ENCODE measurements around the gene COL1A2. TPM values are rescaled to one million over a fixed set of nuclear protein-coding genes. Genes with fewer than 3 reads are reported as not detected.

COL1A2 gene
- polyA plus RNA-seq, 2 of the 4 experiments (the other 2 are of a cell fraction): 0.14 TPM; not detected in 1

GRCh38 chr7:94472608-94473007 is 77.9 kb downstream of the COL1A2 start:
- 28% methylated on average over 1 of the region's 1 CpG for WGBS (ENCODE audit: missing lambda C conversion rate)
- ChIA-PET POLR2A (no interaction called here), CTCF (no interaction called here)
- FAIRE-seq: no peak
- Histone ChIP-seq H3K27ac (no peak overlapping the region), H3K4me2 (no peak overlapping the region), H3K9me3 (peaks cover 9% of the 10 kb centered on the region; the same call in 1 of the 3 replicates), H3K4me3 (no peak overlapping the region), H3K4me1 (no peaks in the 10 kb centered on the region)
- DNase-seq (ENCODE audit: low read depth in 1 of 2, low spot score in 1 of 2): no peak
- no peak for ATAC-seq
- TF ChIP-seq HES2 (IDR thresholded peaks at IDR 0.05) (no peak), ZFP36 (IDR thresholded peaks at IDR 0.05; ENCODE audit: borderline replicate concordance, partially characterized antibody) (no peak), HMGXB4 (CRISPR knock-in tag; IDR thresholded peaks at IDR 0.05; ENCODE audit: borderline replicate concordance) (no peak), HEYL (CRISPR knock-in tag; IDR thresholded peaks at IDR 0.05) (no peak), ELK1 (IDR thresholded peaks at IDR 0.05; ENCODE audit: low read depth, low read length) (no peak), MYC (IDR thresholded peaks at IDR 0.05; ENCODE audit: borderline replicate concordance, low read length) (no peak)

- 81% methylated on average over 5 of the region's 5 CpGs for WGBS (ENCODE audit: missing lambda C conversion rate)
- H3K9me3 ChIP-seq: peaks cover 4% of the 10 kb centered on the region; the same call in 1 of the 3 replicates
Observed at GRCh38 chr7:94476251-94476840, 81.7 kb downstream of the COL1A2 start.

More at GRCh38 chr7:94476251-94476840, 81.7 kb downstream of the COL1A2 start:
- ChIA-PET CTCF (interaction anchor here (1.6 kb wide), 1 partner anchor 8 kb away, joined by 6 read pairs; no protein-coding TSS in a partner anchor), POLR2A (no interaction called here)
- no peak overlapping the region for H3K4me2 ChIP-seq
- DNase-seq (ENCODE audit: low read depth in 1 of 2, low spot score in 1 of 2) (no peak), FAIRE-seq (no peak), ATAC-seq (no peak)
- no peak overlapping the region for H3K27ac ChIP-seq
- TF ChIP-seq TP53 (CRISPR knock-in tag; IDR thresholded peaks at IDR 0.05): no peak
- no peak for TF ChIP-seq EHF (CRISPR knock-in tag; IDR thresholded peaks at IDR 0.05)
- no peak for TF ChIP-seq PHF8 (IDR thresholded peaks at IDR 0.05; ENCODE audit: borderline replicate concordance, low read depth)
- TF ChIP-seq NR3C1 (IDR thresholded peaks at IDR 0.05): no peak
- TF ChIP-seq CEBPB (IDR thresholded peaks at IDR 0.05): no peak
- TF ChIP-seq ZSCAN20 (CRISPR knock-in tag; IDR thresholded peaks at IDR 0.05): no peak
- no peak for TF ChIP-seq E2F6 (IDR thresholded peaks at IDR 0.05; ENCODE audit: borderline replicate concordance, low read depth)
- TF ChIP-seq ESRRA (IDR thresholded peaks at IDR 0.05; ENCODE audit: borderline replicate concordance, low read length): no peak
- no peak for TF ChIP-seq ATOH8 (CRISPR knock-in tag; IDR thresholded peaks at IDR 0.05; ENCODE audit: low read depth)
- no peak for TF ChIP-seq NPAS2 (CRISPR knock-in tag; IDR thresholded peaks at IDR 0.05; ENCODE audit: borderline replicate concordance)
- no peak for TF ChIP-seq POLR2AphosphoS2 (conservative IDR thresholded peaks at IDR 0.05; ENCODE audit: low read length)
- TF ChIP-seq CBX2 (IDR thresholded peaks at IDR 0.05; ENCODE audit: borderline replicate concordance, low read depth): no peak
- TF ChIP-seq SMC3 (IDR thresholded peaks at IDR 0.05): no peak
- no peak for TF ChIP-seq CHD4 (IDR thresholded peaks at IDR 0.05; ENCODE audit: borderline replicate concordance)
- no peak for TF ChIP-seq SREBF2 (IDR thresholded peaks at IDR 0.05)
- no peak for TF ChIP-seq BHLHE40 (IDR thresholded peaks at IDR 0.05; ENCODE audit: low read depth, low read length)
- no peak for TF ChIP-seq USF2 (IDR thresholded peaks at IDR 0.05)
- TF ChIP-seq HDAC2 (IDR thresholded peaks at IDR 0.05): no peak
- TF ChIP-seq MAX (IDR thresholded peaks at IDR 0.05): no peak
- no peak for TF ChIP-seq ZNF302 (CRISPR knock-in tag; IDR thresholded peaks at IDR 0.05)
- 0 out of 3 replicates have a peak, but pooled peaks cover 3% of the 10 kb centered on the region for H3K4me1 ChIP-seq
- no peak overlapping the region for H3K4me3 ChIP-seq

All from A549 (cell line).